ENCODE results near the gene ZNF594. TPM values are rescaled to one million over a fixed set of nuclear protein-coding genes. Genes with fewer than 3 reads are reported as not detected.

Gene ZNF594
- total and polyA plus RNA-seq, 10 of the 15 experiments (the other 5 are each of a cell fraction or from before 2014, with no cell fraction given) = 0.98 to 14.3 (median 11.1) TPM

DNA sequence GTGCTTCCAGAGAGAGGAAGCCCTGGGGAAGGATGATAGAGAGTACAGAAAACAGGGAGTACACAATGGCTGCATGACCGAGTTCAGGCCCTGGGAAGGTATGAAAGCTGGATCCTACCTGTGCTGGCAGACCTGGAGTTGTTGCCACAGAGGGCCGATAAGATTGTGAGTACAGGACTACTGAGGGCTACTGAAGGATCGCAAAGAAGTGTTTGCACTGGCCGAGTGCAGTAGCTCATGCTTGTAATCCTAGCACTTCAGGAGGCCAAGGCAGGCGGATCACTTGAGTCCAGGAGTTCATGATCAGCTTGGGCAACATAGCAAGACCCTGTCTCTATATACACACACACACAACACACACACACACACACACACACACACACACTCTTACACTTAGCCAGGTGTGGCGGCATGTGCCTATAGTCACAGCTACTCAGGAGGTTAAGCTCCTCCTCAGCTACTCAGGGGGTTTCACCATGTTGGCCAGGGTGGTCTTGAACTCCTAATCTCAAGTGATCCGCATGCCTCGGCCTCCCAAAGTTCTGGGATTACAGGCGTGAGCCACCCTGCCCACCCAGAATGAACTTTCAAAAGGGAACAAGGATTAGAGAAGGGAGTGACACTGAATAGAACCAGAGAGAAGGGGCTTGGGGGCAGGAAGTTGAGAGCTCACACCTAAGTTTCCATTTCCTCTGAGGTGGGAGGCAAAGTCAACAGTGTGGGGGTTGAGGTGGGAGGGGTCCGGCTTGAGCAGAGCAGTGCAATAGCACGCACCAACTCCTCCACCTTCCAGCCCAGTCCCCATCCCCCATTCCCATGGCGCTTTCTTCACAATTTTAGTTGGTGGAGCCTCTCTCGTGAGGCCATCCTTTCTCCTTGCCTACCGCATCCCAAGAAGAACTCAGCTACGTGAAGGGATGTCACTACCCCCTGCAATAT lies 35.5 kb upstream of the ZNF594 start (continued):
- peak; percentile 83 to 86 for TF ChIP-seq EP300 (IDR thresholded peaks at IDR 0.05; ENCODE audit: borderline replicate concordance in 1 of 2, control insufficient read depth in 1 of 2, low read depth in 2 of 2, low read length in 2 of 2)
- 0 out of 2 replicates have a peak, but pooled peaks have one; percentile 11 for TF ChIP-seq YY1 (IDR thresholded peaks at IDR 0.05; ENCODE audit: low read depth, low read length)
- TF ChIP-seq, protein P1, sequence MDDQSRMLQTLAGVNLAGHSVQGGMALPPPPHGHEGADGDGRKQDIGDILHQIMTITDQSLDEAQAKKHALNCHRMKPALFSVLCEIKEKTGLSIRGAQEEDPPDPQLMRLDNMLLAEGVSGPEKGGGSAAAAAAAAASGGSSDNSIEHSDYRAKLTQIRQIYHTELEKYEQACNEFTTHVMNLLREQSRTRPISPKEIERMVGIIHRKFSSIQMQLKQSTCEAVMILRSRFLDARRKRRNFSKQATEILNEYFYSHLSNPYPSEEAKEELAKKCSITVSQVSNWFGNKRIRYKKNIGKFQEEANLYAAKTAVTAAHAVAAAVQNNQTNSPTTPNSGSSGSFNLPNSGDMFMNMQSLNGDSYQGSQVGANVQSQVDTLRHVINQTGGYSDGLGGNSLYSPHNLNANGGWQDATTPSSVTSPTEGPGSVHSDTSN (IDR thresholded peaks at IDR 0.05; ENCODE audit: insufficient replicate concordance, low read depth, low read length) = peak; percentile 44
- no peak for TF ChIP-seq RELA (IDR thresholded peaks at IDR 0.05; ENCODE audit: borderline replicate concordance, partially characterized antibody)
- TF ChIP-seq SMARCA5 (IDR thresholded peaks at IDR 0.05) = peak; percentile 14; the same call in 1 of the 2 replicates
- TF ChIP-seq TCF12 (IDR thresholded peaks at IDR 0.05; ENCODE audit: low read depth, low read length) = peak; percentile 65; the same call in 1 of the 2 replicates
- peak; percentile 78 for TF ChIP-seq FOXM1 (IDR thresholded peaks at IDR 0.05; ENCODE audit: low read depth, low read length)
- TF ChIP-seq SMAD5 (IDR thresholded peaks at IDR 0.05; ENCODE audit: low read depth) = peak; percentile 21
- peak; percentile 80; the same call in 1 of the 2 replicates for TF ChIP-seq MTA2 (IDR thresholded peaks at IDR 0.05; ENCODE audit: low read depth)
- peak; percentile 90 for TF ChIP-seq SMAD1 (IDR thresholded peaks at IDR 0.05; ENCODE audit: low read depth, partially characterized antibody)
- no peak for TF ChIP-seq RBBP5 (conservative IDR thresholded peaks at IDR 0.05)
- no peak for TF ChIP-seq BRCA1 (IDR thresholded peaks at IDR 0.05; ENCODE audit: low read depth, low read length)
- TF ChIP-seq ETV6 (conservative IDR thresholded peaks at IDR 0.05 in 1 of 2, IDR thresholded peaks at IDR 0.05 in 1 of 2; ENCODE audit: borderline replicate concordance in 1 of 2, low read depth in 1 of 2) = peak in 1 of 2 experiments; percentile 99; a peak in 2 of 4 replicates
- peak; percentile 51; the same call in 1 of the 2 replicates for TF ChIP-seq TCF3 (IDR thresholded peaks at IDR 0.05; ENCODE audit: borderline replicate concordance, insufficient read depth, low read depth, low read length)
- TF ChIP-seq TAF1 (IDR thresholded peaks at IDR 0.05; ENCODE audit: borderline replicate concordance, low read depth, low read length) = peak; percentile 51; the same call in 1 of the 2 replicates
- TF ChIP-seq MEF2B (IDR thresholded peaks at IDR 0.05; ENCODE audit: partially characterized antibody, poor library complexity, severe bottlenecking) = peak; percentile 71
- no peak for TF ChIP-seq CBX3 (IDR thresholded peaks at IDR 0.05; ENCODE audit: borderline replicate concordance, low read depth)
- TF ChIP-seq ELK1 (IDR thresholded peaks at IDR 0.05; ENCODE audit: low read depth, low read length) = no peak
- no peak for TF ChIP-seq RCOR1 (conservative IDR thresholded peaks at IDR 0.05; ENCODE audit: low read depth, low read length)
- no peak for TF ChIP-seq MYC (IDR thresholded peaks at IDR 0.05; ENCODE audit: insufficient read depth, insufficient read length, insufficient replicate concordance, low read length, severe bottlenecking)
- peak; percentile 20; the same call in 1 of the 2 replicates for TF ChIP-seq CBFB (IDR thresholded peaks at IDR 0.05; ENCODE audit: low read depth)
- TF ChIP-seq SUZ12 (IDR thresholded peaks at IDR 0.05; ENCODE audit: unreplicated experiment) = no peak
- peak; percentile 71; the same call in 1 of the 2 replicates for TF ChIP-seq YBX1 (IDR thresholded peaks at IDR 0.05)
- TF ChIP-seq GATAD2B (conservative IDR thresholded peaks at IDR 0.05; ENCODE audit: low read depth) = peak; percentile 90
- TF ChIP-seq ZSCAN29 (IDR thresholded peaks at IDR 0.05) = peak; percentile 63; the same call in 1 of the 2 replicates
- peak; percentile 58 for TF ChIP-seq PML (IDR thresholded peaks at IDR 0.05; ENCODE audit: low read length)
- peak; percentile 94 for TF ChIP-seq IKZF2 (IDR thresholded peaks at IDR 0.05)

Measured in GM12878 (cell line).